Measurements from ENCODE around the gene ADD3. TPM values are rescaled to one million over a fixed set of nuclear protein-coding genes. Genes with fewer than 3 reads are reported as not detected.
A peak's percentile ranks its signal among the peaks of the same experiment; 100 is the strongest.

Gene ADD3
- polyA plus RNA-seq, 1 donor (not counting 4 experiments of a cell fraction or from before 2014, with no cell fraction given): 61.7 TPM

- no peak for TF ChIP-seq EZH2 (IDR thresholded peaks at IDR 0.05; ENCODE audit: low read length)
- TF ChIP-seq CTCF (optimal IDR thresholded peaks at IDR 0.05 in 1 of 3, IDR thresholded peaks at IDR 0.05 in 1 of 3, conservative IDR thresholded peaks at IDR 0.05 in 1 of 3; ENCODE audit: extremely low read depth in 1 of 3, insufficient read depth in 2 of 3, low read length in 3 of 3): no peak
- Histone ChIP-seq H3K27me3 (ENCODE audit: control insufficient read depth, extremely low read depth, insufficient read depth, low read length) (no peaks in the 10 kb centered on the region), H3K4me1 (ENCODE audit: control insufficient read depth, extremely low read depth, insufficient read depth, low read length) (no peaks in the 10 kb centered on the region), H3K4me2 (ENCODE audit: control insufficient read depth, extremely low read depth, insufficient read depth, low read depth, low read length) (no peak overlapping the region), H3K79me2 (ENCODE audit: control insufficient read depth, insufficient read depth, low read length) (no peaks in the 10 kb centered on the region), H3K9me3 (ENCODE audit: control insufficient read depth, low read depth, low read length) (no peaks in the 10 kb centered on the region), H3K9ac (ENCODE audit: control insufficient read depth, extremely low read depth, insufficient read depth, low read length) (no peak overlapping the region), H3K9me1 (ENCODE audit: control insufficient read depth, extremely low read depth, insufficient read depth, low read length) (no peaks in the 10 kb centered on the region), H2AFZ (ENCODE audit: control insufficient read depth, low read length) (no peak overlapping the region), H3K36me3 (ENCODE audit: control insufficient read depth in 2 of 2, extremely low read depth in 1 of 2, insufficient read depth in 2 of 2, low read length in 2 of 2) (peaks cover 0 to 1% of the 10 kb centered on the region in 2 experiments), H3K27ac (ENCODE audit: control insufficient read depth, insufficient read depth, low read length) (no peak overlapping the region), H3K4me3 (ENCODE audit: control insufficient read depth in 2 of 3, extremely low read depth in 1 of 3, insufficient read depth in 2 of 3, low read depth in 1 of 3, low read length in 3 of 3) (no peak overlapping the region), H4K20me1 (ENCODE audit: control insufficient read depth, extremely low read depth, insufficient read depth, low read length) (no peaks in the 10 kb centered on the region)
- DNase-seq (ENCODE audit: low read depth, low spot score) (no peak), FAIRE-seq (no peak)
- dilution Hi-C loops (cut with MboI; ENCODE audit: extremely low pct_ligation_motif_present, low sequenced_read_pairs): no loop called here
These were observed 93.8 kb downstream of the ADD3 start for GRCh38 chr10:110101464-110102144.

DNA sequence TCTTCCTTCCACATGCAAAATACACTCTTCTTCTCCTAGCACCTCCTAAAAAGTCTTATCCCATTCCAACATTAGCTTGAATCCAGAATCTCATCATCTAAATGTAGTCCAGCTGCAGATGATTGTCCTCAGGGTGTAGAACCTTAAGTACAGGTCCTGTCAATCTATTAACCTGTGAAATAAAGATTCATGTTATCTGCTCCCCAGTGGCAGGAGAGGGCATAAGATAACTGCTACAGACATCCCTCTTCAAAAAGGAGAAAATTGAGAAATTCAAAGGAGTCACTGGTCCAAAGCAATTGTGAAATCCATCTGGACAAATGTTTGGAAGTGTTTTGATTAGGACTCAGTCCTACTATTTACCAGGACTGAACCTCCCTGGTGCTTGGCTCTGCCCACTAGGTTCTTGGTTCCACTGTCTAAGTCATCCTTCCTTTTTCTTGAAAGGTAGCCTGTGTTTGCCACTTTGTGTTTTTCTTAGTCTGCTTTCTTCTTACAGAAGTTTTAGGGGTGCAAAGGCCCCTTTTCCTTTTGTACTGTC lies 96.2 kb downstream of the ADD3 start:
- no peaks in the 10 kb centered on the region for H3K27me3 ChIP-seq (ENCODE audit: control insufficient read depth, extremely low read depth, insufficient read depth, low read length)
- peak; percentile 26 for FAIRE-seq

More for the DNA sequence above, 96.2 kb downstream of the ADD3 start:
- Histone ChIP-seq H3K27ac (ENCODE audit: control insufficient read depth, insufficient read depth, low read length) (no peak overlapping the region), H3K4me3 (ENCODE audit: control insufficient read depth in 2 of 3, extremely low read depth in 1 of 3, insufficient read depth in 2 of 3, low read depth in 1 of 3, low read length in 3 of 3) (no peak overlapping the region), H4K20me1 (ENCODE audit: control insufficient read depth, extremely low read depth, insufficient read depth, low read length) (no peaks in the 10 kb centered on the region), H3K9me3 (ENCODE audit: control insufficient read depth, low read depth, low read length) (no peaks in the 10 kb centered on the region), H3K4me1 (ENCODE audit: control insufficient read depth, extremely low read depth, insufficient read depth, low read length) (no peaks in the 10 kb centered on the region), H3K36me3 (ENCODE audit: control insufficient read depth in 2 of 2, extremely low read depth in 1 of 2, insufficient read depth in 2 of 2, low read length in 2 of 2) (peaks cover 0 to 1% of the 10 kb centered on the region in 2 experiments), H3K9me1 (ENCODE audit: control insufficient read depth, extremely low read depth, insufficient read depth, low read length) (no peaks in the 10 kb centered on the region), H2AFZ (ENCODE audit: control insufficient read depth, low read length) (no peak overlapping the region), H3K4me2 (ENCODE audit: control insufficient read depth, extremely low read depth, insufficient read depth, low read depth, low read length) (no peak overlapping the region), H3K9ac (ENCODE audit: control insufficient read depth, extremely low read depth, insufficient read depth, low read length) (no peak overlapping the region), H3K79me2 (ENCODE audit: control insufficient read depth, insufficient read depth, low read length) (no peaks in the 10 kb centered on the region)
- DNase-seq (ENCODE audit: low read depth, low spot score): no peak
- dilution Hi-C loops (cut with MboI; ENCODE audit: extremely low pct_ligation_motif_present, low sequenced_read_pairs): no loop called here
- TF ChIP-seq EZH2 (IDR thresholded peaks at IDR 0.05; ENCODE audit: low read length): no peak
- TF ChIP-seq CTCF (optimal IDR thresholded peaks at IDR 0.05 in 1 of 3, IDR thresholded peaks at IDR 0.05 in 1 of 3, conservative IDR thresholded peaks at IDR 0.05 in 1 of 3; ENCODE audit: extremely low read depth in 1 of 3, insufficient read depth in 2 of 3, low read length in 3 of 3): no peak

Measured in keratinocyte (primary cell).